NB4 (cell line): ENCODE results near the gene HKDC1.

Experiments
- DNase-seq: peaks from one replicate; pipeline ENCODE4 v3.0.0; 2010; ENCODE audit warnings: low read depth
- H3K4me3 ChIP-seq: one replicate; pipeline ENCODE4 v1.5.1; 2011; ENCODE audit warnings: mild to moderate bottlenecking, low read depth, low read length, moderate library complexity
- CTCF ChIP-seq: IDR thresholded peaks from one replicate; pipeline ENCODE4 v1.5.1; 2012; ENCODE audit warnings: low read depth, low read length
- MAX ChIP-seq: IDR thresholded peaks from 2 replicates; pipeline ENCODE4 v1.6.1; 2011; ENCODE audit warnings: low read depth, low read length
- MYC ChIP-seq: IDR thresholded peaks from 2 replicates; pipeline ENCODE4 v1.6.1; 2011; ENCODE audit warnings: low read depth, low read length
- POLR2A ChIP-seq: IDR thresholded peaks from 2 replicates; pipeline ENCODE4 v1.6.1; 2011; ENCODE audit warnings: mild to moderate bottlenecking; ENCODE audit not compliant: insufficient read length; ENCODE audit errors: extremely low read depth

Gene HKDC1

DNA sequence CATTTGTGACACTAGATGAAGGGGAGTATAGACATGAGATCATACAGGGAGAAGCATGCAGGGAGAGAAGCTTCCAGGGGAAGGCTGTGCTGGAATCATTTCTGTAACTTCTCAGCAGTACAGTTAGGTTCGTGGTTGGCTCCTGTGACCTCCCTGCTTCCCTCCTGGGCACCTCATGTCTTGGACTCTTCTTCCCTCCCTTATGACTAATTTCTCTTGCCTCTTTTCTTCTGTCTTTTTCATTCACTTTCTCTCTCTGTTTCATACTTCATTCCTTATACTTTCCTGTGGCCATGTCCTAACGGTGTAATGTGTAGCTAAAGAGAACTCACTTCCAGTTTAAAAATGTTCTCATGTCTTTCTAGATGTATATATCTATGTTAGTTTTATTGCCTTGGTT is 19.1 kb upstream of the HKDC1 start:
- TF ChIP-seq MYC: no peak
- no peak for TF ChIP-seq MAX
- no peak for TF ChIP-seq POLR2A
- TF ChIP-seq CTCF: no peak
- no peak for DNase-seq
- H3K4me3 ChIP-seq: no peak overlapping the region

DNA sequence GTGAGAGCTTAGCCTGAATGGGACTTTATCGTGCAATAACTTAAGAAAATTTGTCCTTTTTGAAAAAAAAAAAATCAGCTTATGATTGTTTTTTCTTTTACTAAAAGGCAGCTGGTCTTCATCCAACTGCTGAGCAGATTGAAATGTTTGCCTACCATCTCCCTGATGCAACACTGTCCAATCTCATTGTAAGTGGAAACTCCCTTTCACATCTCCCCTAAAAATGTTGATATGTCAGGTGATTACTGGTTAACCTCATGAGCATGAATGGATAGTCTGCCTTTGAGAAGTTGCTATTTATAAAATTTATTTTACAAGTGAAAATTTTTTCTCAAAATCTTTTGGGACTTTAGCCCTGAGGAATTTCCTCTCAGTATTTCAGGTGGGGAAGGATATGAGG is 17.8 kb upstream of the HKDC1 start:
- no peak overlapping the region for H3K4me3 ChIP-seq
- no peak for DNase-seq
- TF ChIP-seq POLR2A (no peak), MAX (no peak), MYC (no peak), CTCF (no peak)

DNA sequence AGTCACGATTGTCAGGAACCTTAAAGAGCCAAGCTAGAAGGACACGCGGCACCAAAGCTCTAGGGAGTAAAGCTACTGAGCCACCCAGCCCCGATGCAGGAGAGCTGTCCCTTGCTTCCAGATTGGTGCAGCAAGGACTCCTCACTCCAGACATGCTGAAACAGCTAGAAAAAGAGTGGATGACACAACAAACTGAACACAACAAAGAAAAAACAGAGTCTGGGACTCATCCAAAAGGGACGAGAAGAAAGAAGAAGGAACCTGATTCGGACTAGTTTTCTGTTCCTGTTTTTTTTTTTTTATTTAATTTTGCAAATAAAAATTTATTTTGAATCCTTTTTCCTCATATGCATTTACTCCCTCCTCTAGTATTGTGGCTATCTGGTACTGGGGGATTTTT is 11.4 kb upstream of the HKDC1 start:
- no peak for TF ChIP-seq CTCF
- no peak for DNase-seq
- no peak overlapping the region for H3K4me3 ChIP-seq

GRCh38 chr10:69209787-69210484 is 10.2 kb upstream of the HKDC1 start:
- no peak overlapping the region for H3K4me3 ChIP-seq
- DNase-seq: no peak
- TF ChIP-seq MYC (no peak), CTCF (no peak), MAX (no peak), POLR2A (no peak)

DNA sequence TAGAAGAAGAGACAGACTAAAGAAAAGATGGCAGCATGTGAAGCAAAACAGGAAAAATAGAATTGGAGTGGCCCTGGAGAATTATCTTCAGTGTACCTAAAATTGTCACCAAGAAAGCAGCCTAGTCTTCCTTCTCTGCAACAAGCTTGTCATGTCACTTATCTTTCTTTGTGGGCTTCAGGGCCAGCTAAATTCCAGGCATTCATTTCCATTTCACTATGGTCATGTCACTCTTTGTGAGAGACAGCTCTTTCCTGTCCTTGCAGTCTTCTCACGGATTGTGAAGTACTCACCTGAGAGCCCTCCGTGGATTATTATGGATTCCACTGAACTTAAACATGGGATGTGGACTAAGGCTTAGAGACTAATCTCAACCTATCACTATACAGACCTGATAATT is 9.0 kb upstream of the HKDC1 start:
- no peak overlapping the region for H3K4me3 ChIP-seq
- DNase-seq: no peak
- no peak for TF ChIP-seq MYC
- TF ChIP-seq CTCF: no peak
- no peak for TF ChIP-seq POLR2A
- TF ChIP-seq MAX: no peak

DNA sequence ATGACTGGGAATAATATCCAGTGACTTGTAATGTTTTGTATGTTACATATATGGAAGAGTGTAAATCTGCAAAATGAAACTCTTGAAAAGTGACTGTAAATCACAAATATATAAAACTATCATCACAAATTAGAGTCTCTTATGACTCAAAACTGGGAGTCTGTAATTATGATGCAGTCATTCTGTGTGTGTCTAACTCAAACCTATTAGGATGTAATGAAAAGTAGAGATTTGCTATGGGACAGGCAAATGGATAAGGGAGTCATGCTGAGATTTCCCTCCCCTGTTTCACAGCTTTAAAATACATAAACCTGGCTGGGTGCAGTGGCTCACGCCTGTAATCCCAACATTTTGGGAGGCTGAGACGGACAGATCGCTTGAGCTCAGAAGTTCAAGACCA is 8.6 kb upstream of the HKDC1 start:
- TF ChIP-seq MAX: no peak
- TF ChIP-seq MYC: no peak
- no peak for TF ChIP-seq CTCF
- TF ChIP-seq POLR2A: no peak
- no peak for DNase-seq
- no peak overlapping the region for H3K4me3 ChIP-seq
